PC-3 (cell line): ENCODE data around the gene QRICH1. TPM values are rescaled to one million over a fixed set of nuclear protein-coding genes. Genes with fewer than 3 reads are reported as not detected.
A peak's percentile ranks its signal among the peaks of the same experiment; 100 is the strongest.

Experiments used
- ATAC-seq: fragments of 200-7000 bp; cut with Tn5 transposase; 2 replicates; pipeline ENCODE4 v1.9.1; 2020; ENCODE audit warnings: mild to moderate bottlenecking, moderate library complexity
- BruUV-seq: library from RNA; stranded (reverse); fragments of 400-500 nt; replicated peaks from 2 replicates; lab custom pipeline; 2021; lab: Mats Ljungman, UMichigan
- CTCF ChIA-PET: fragments of 300-600 bp; sonication (Branson Sonifier 250); formaldehyde crosslinking; loops from one replicate; lab custom pipeline; 2022; ENCODE audit warnings: antibody characterized with exemption; lab: Charles Lee
- POLR2A ChIA-PET: fragments of 300-600 bp; sonication (Branson Sonifier 250); formaldehyde crosslinking; loops from one replicate; lab custom pipeline; 2022; ENCODE audit warnings: antibody characterized with exemption; ENCODE audit not compliant: unreplicated experiment; lab: Charles Lee
- DNase-seq: peaks from one replicate; pipeline ENCODE4 v3.0.0-alpha.2; 2015
- H2AFZ ChIP-seq: fragments of 300-600 bp; sonication (generic); 2 replicates; pipeline ENCODE4 v1.6.0; 2016; ENCODE audit warnings: antibody characterized with exemption, low read length
- H3F3A ChIP-seq: fragments of 300-600 bp; sonication (generic); one replicate; pipeline ENCODE4 v1.6.0; 2017; ENCODE audit warnings: antibody characterized with exemption, low read length, control low read depth, mild to moderate bottlenecking; ENCODE audit not compliant: unreplicated experiment
- H3K27ac ChIP-seq: fragments of 300-600 bp; sonication (generic); 2 replicates; pipeline ENCODE4 v1.5.1; 2016; ENCODE audit warnings: mild to moderate bottlenecking, low read length
- H3K27me3 ChIP-seq: fragments of 300-600 bp; sonication (generic); 2 replicates; pipeline ENCODE4 v1.6.1; 2016; ENCODE audit warnings: low read length, mixed read lengths
- H3K36me3 ChIP-seq: fragments of 300-600 bp; sonication (generic); 2 replicates; pipeline ENCODE4 v1.6.1; 2016; ENCODE audit warnings: low read depth, mixed run types, low read length, mixed read lengths
- H3K4me1 ChIP-seq: fragments of 300-600 bp; sonication (generic); 2 replicates; pipeline ENCODE4 v1.5.1; 2016; ENCODE audit warnings: low read length; ENCODE audit not compliant: insufficient read depth
- H3K4me2 ChIP-seq: fragments of 300-600 bp; sonication (generic); 2 replicates; pipeline ENCODE4 v1.6.0; 2016; ENCODE audit warnings: low read length
- H3K4me3 ChIP-seq: fragments of 300-600 bp; sonication (generic); 2 replicates; pipeline ENCODE4 v1.5.1; 2016; ENCODE audit warnings: mild to moderate bottlenecking, low read length, mixed read lengths
- H3K79me2 ChIP-seq: fragments of 300-600 bp; sonication (generic); 2 replicates; pipeline ENCODE4 v1.6.1; 2017; ENCODE audit warnings: low read length, mixed read lengths
- H3K9ac ChIP-seq: fragments of 300-600 bp; sonication (generic); 2 replicates; pipeline ENCODE4 v1.6.0; 2016; ENCODE audit warnings: mild to moderate bottlenecking, low read length
- H3K9me2 ChIP-seq: fragments of 300-600 bp; sonication (generic); replicated peaks from 2 replicates; pipeline ENCODE4 v1.6.1; 2016; ENCODE audit warnings: mixed run types, low read length, mixed read lengths
- H3K9me3 ChIP-seq: fragments of 300-600 bp; sonication (generic); 2 replicates; pipeline ENCODE4 v1.6.1; 2016; ENCODE audit warnings: low read length, mixed read lengths
- H4K20me1 ChIP-seq: fragments of 300-600 bp; sonication (generic); 2 replicates; pipeline ENCODE4 v1.6.1; 2016; ENCODE audit warnings: low read length, mixed read lengths
- CTCF ChIP-seq: fragments of 300-600 bp; sonication (generic); conservative IDR thresholded peaks from 2 replicates; pipeline ENCODE4 v1.5.1; 2017; ENCODE audit warnings: antibody characterized with exemption, low read depth, mild to moderate bottlenecking, low read length
- EZH2 ChIP-seq: fragments of 300-600 bp; sonication (generic); IDR thresholded peaks from one replicate; pipeline ENCODE4 v1.6.1; 2017; ENCODE audit warnings: antibody characterized with exemption, mild to moderate bottlenecking, low read length; ENCODE audit not compliant: unreplicated experiment
- EZH2phosphoT487 ChIP-seq: fragments of 300-600 bp; sonication (generic); IDR thresholded peaks from 2 replicates; pipeline ENCODE4 v1.6.1; 2018; ENCODE audit warnings: mild to moderate bottlenecking, antibody characterized with exemption, low read length, borderline replicate concordance
- intact Hi-C: fragments of 100-400 bp; cut with micrococcal nuclease; formaldehyde crosslinking; loops from 2 replicates; pipeline ENCODE4 v1.9.0; 2023
- total RNA-seq: library from RNA; depleted of rRNA; stranded (reverse); fragments of >200 nt; gene quantifications from 2 replicates; pipeline ENCODE4 v1.2.3, GENCODE V29; 2014

Gene QRICH1
- total RNA-seq, 1 experiment from 2014 or later = 90.2 TPM

GRCh38 chr3:49132073-49132436, 38.2 kb upstream of the QRICH1 start:
- no TSS peak for BruUV-seq
- ChIA-PET POLR2A (interaction anchor here (0.6 to 0.9 kb wide), 2 partner anchors 11 to 38 kb away, joined by 3 read pairs; no protein-coding TSS in a partner anchor), CTCF (interaction anchor here (0.9 kb wide), 1 partner anchor 38 kb away, joined by 4 read pairs; the partner anchor contains the start of gene QRICH1)
- no peak for DNase-seq
- Histone ChIP-seq H3K27ac (peak overlapping the region; percentile 93), H3K79me2 (peaks cover 25% of the 10 kb centered on the region), H3F3A (no peaks in the 10 kb centered on the region), H3K36me3 (peaks cover 5% of the 10 kb centered on the region; the same call in 1 of the 2 replicates), H3K27me3 (no peaks in the 10 kb centered on the region), H4K20me1 (no peaks in the 10 kb centered on the region), H3K4me1 (peaks cover 12% of the 10 kb centered on the region), H3K9ac (peak overlapping the region; percentile 89), H2AFZ (peak overlapping the region; percentile 94), H3K9me2 (no peaks in the 10 kb centered on the region), H3K4me2 (peak overlapping the region; percentile 99), H3K4me3 (peak overlapping the region; percentile 91), H3K9me3 (no peaks in the 10 kb centered on the region)
- no peak for ATAC-seq
- intact Hi-C loops = loop anchor here (5.0 kb wide), 1 partner anchor 280 kb away; the partner anchor contains the start of genes RHOA and TCTA
- TF ChIP-seq EZH2 = no peak
- no peak for TF ChIP-seq CTCF
- no peak for TF ChIP-seq EZH2phosphoT487

GRCh38 chr3:49131576-49131975, 37.7 kb upstream of the QRICH1 start:
- CTCF ChIA-PET = no interaction called here
- Histone ChIP-seq H3K4me1 (peaks cover 12% of the 10 kb centered on the region), H2AFZ (no peak overlapping the region), H3K27me3 (no peaks in the 10 kb centered on the region), H3K9me2 (no peaks in the 10 kb centered on the region), H3K9ac (peak overlapping the region; percentile 89), H3K9me3 (no peaks in the 10 kb centered on the region), H4K20me1 (no peaks in the 10 kb centered on the region), H3F3A (no peaks in the 10 kb centered on the region), H3K4me3 (peak overlapping the region; percentile 91), H3K79me2 (peaks cover 25% of the 10 kb centered on the region), H3K27ac (peak overlapping the region; percentile 93), H3K36me3 (peaks cover 5% of the 10 kb centered on the region; the same call in 1 of the 2 replicates), H3K4me2 (peak overlapping the region; percentile 99)
- TF ChIP-seq EZH2phosphoT487 (no peak), CTCF (no peak), EZH2 (no peak)
- intact Hi-C loops = loop anchor here (5.0 kb wide), 1 partner anchor 281 kb away; the partner anchor contains the start of genes RHOA and TCTA
- POLR2A ChIA-PET = no interaction called here
- no TSS peak for BruUV-seq
- ATAC-seq (no peak), DNase-seq (no peak)

- ChIA-PET CTCF (no interaction called here), POLR2A (no interaction called here)
- Histone ChIP-seq H3K27me3 (no peaks in the 10 kb centered on the region), H3F3A (no peaks in the 10 kb centered on the region), H4K20me1 (no peaks in the 10 kb centered on the region), H3K9ac (no peak overlapping the region), H3K36me3 (peaks cover 5% of the 10 kb centered on the region; the same call in 1 of the 2 replicates), H3K4me2 (no peak overlapping the region), H2AFZ (no peak overlapping the region), H3K79me2 (peaks cover 25% of the 10 kb centered on the region), H3K9me2 (no peaks in the 10 kb centered on the region), H3K4me3 (no peak overlapping the region), H3K9me3 (no peaks in the 10 kb centered on the region), H3K4me1 (peaks cover 12% of the 10 kb centered on the region), H3K27ac (no peak overlapping the region)
- ATAC-seq (no peak), DNase-seq (no peak)
- TF ChIP-seq EZH2phosphoT487 (no peak), EZH2 (no peak), CTCF (no peak)
- intact Hi-C loops = loop anchor here (5.0 kb wide), 1 partner anchor 281 kb away; the partner anchor contains the start of genes RHOA and TCTA
- no TSS peak for BruUV-seq
These were observed 37.2 kb upstream of the QRICH1 start for GRCh38 chr3:49131040-49131439.
